ENCODE results near the gene CAPZA2. TPM values are rescaled to one million over a fixed set of nuclear protein-coding genes. Genes with fewer than 3 reads are reported as not detected.

Gene CAPZA2
- total and polyA plus RNA-seq, 9 of the 15 experiments (the other 6 are each of a cell fraction or from before 2014, with no cell fraction given), result 67.0 to 524 (median 176) TPM

- peak; percentile 82 to 98 (median 96) for TF ChIP-seq YY1 (IDR thresholded peaks at IDR 0.05; ENCODE audit: borderline replicate concordance in 1 of 3, control insufficient read depth in 1 of 3, extremely low read depth in 1 of 3, insufficient read depth in 3 of 3, insufficient read length in 1 of 3, insufficient replicate concordance in 2 of 3, low read depth in 1 of 3, low read length in 2 of 3)
- no peak for TF ChIP-seq GTF2B (IDR thresholded peaks at IDR 0.05; ENCODE audit: extremely low read depth, insufficient read length)
- no peak; the same call in 1 of the 2 replicates for TF ChIP-seq RBM34 (IDR thresholded peaks at IDR 0.05; ENCODE audit: borderline replicate concordance, insufficient read depth, low read length)
- no peak for TF ChIP-seq SIX5 (IDR thresholded peaks at IDR 0.05; ENCODE audit: borderline replicate concordance in 1 of 2, insufficient read depth in 1 of 2, low read depth in 1 of 2, low read length in 2 of 2)
- peak; percentile 42; the same call in 1 of the 2 replicates for TF ChIP-seq PBX2 (CRISPR knock-in tag; IDR thresholded peaks at IDR 0.05; ENCODE audit: low read depth)
- no peak for TF ChIP-seq PBX2 (tag; conservative IDR thresholded peaks at IDR 0.05; ENCODE audit: low read depth)
- peak; percentile 79; the same call in 1 of the 2 replicates for TF ChIP-seq ETS1 (conservative IDR thresholded peaks at IDR 0.05; ENCODE audit: control insufficient read depth, low read depth, low read length)
- no peak for TF ChIP-seq ATF3 (IDR thresholded peaks at IDR 0.05)
- no peak for TF ChIP-seq ATF3 (CRISPR knock-in tag; conservative IDR thresholded peaks at IDR 0.05)
- no peak for TF ChIP-seq NUFIP1 (IDR thresholded peaks at IDR 0.05; ENCODE audit: partially characterized antibody)
- TF ChIP-seq NR4A1 (CRISPR knock-in tag; IDR thresholded peaks at IDR 0.05), result no peak
- peak; percentile 81; the same call in 1 of the 2 replicates for TF ChIP-seq NR4A1 (tag; IDR thresholded peaks at IDR 0.05)
- TF ChIP-seq PTTG1 (tag; IDR thresholded peaks at IDR 0.05; ENCODE audit: low read depth), result no peak
- peak; percentile 73; the same call in 1 of the 2 replicates for TF ChIP-seq ESRRA (IDR thresholded peaks at IDR 0.05; ENCODE audit: borderline replicate concordance, low read depth)
- no peak for TF ChIP-seq KHSRP (IDR thresholded peaks at IDR 0.05)
- no peak for TF ChIP-seq BCLAF1 (IDR thresholded peaks at IDR 0.05; ENCODE audit: borderline replicate concordance in 1 of 2, control insufficient read depth in 1 of 2, low read depth in 2 of 2, low read length in 1 of 2)
- no peak for TF ChIP-seq TAL1 (IDR thresholded peaks at IDR 0.05)
Measured at GRCh38 chr7:116862234-116862950, at the start of gene CAPZA2 (continued).

Data from K562 (cell line).